Esophagus muscularis mucosa (tissue), 4 donors: Measurements from ENCODE around the gene INPP5B. TPM values are rescaled to one million over a fixed set of nuclear protein-coding genes. Genes with fewer than 3 reads are reported as not detected.

Experiments
- DNase-seq: peaks from one replicate; pipeline ENCODE4 v3.0.0-alpha.2; 2017; ENCODE audit errors: extremely low spot score
- H3K27ac ChIP-seq, 4 donors: fragments of 200-600 bp; sonication (generic); replicated peaks in 1 of 4; 1 replicate in 3 of 4; 2 replicates in 1 of 4; pipeline ENCODE4 v1.5.1; 2016 to 2019; ENCODE audit warnings: mild to moderate bottlenecking in 1 of 4
- H3K27me3 ChIP-seq, 4 donors: fragments of 200-600 bp; sonication (generic); one replicate each; pipeline versions ENCODE4 v1.5.1 to v1.6.0; 2016 to 2019
- H3K36me3 ChIP-seq, 4 donors: fragments of 200-600 bp; sonication (generic); one replicate each; pipeline ENCODE4 v1.5.1; 2016 to 2019
- H3K4me1 ChIP-seq, 4 donors: fragments of 200-600 bp; sonication (generic); one replicate each; pipeline ENCODE4 v1.5.1; 2016 to 2019
- H3K4me3 ChIP-seq, 4 donors: fragments of 200-600 bp; sonication (generic); 1 replicate in 2 of 4; 2 replicates in 2 of 4; pipeline ENCODE4 v1.5.1; 2016 to 2019; ENCODE audit warnings: mild to moderate bottlenecking in 4 of 4, moderate library complexity in 1 of 4
- H3K9me3 ChIP-seq, 4 donors: fragments of 200-600 bp; sonication (generic); 1 replicate in 3 of 4; 2 replicates in 1 of 4; pipeline ENCODE4 v1.5.1; 2016 to 2019
- CTCF ChIP-seq, 3 experiments: fragments of 200-600 bp in 2 of 3; fragments of 450-650 bp in 1 of 3; sonication (generic) in 2 of 3; IDR thresholded peaks; one replicate each; pipeline ENCODE4 v1.5.1; 2017 to 2019; ENCODE audit warnings: antibody characterized with exemption in 3 of 3, mild to moderate bottlenecking in 2 of 3, moderate library complexity in 1 of 3
- EP300 ChIP-seq: sonication (generic); formaldehyde crosslinking; IDR thresholded peaks from one replicate; pipeline ENCODE4 v1.6.1; 2017; ENCODE audit warnings: antibody characterized with exemption
- POLR2A ChIP-seq: fragments of 450-650 bp; IDR thresholded peaks from one replicate; pipeline ENCODE4 v1.6.1; 2017; ENCODE audit warnings: antibody characterized with exemption, moderate library complexity, mild to moderate bottlenecking, low read depth
- POLR2AphosphoS5 ChIP-seq, 2 donors: sonication (generic); formaldehyde crosslinking; IDR thresholded peaks; one replicate each; pipeline ENCODE4 v1.6.1; 2017; ENCODE audit warnings: antibody characterized with exemption in 2 of 2
- WGBS: methylation state at CpG from one replicate; pipeline ENCODE4 v1.1.5; 2018; 5-methylcytosine and 5-hydroxymethylcytosine counted together
- intact Hi-C: fragments of 100-400 bp; cut with DNase I; formaldehyde crosslinking; loops from one replicate; pipeline ENCODE4 v1.15.1; 2023
- total RNA-seq, 4 donors: library from RNA; depleted of rRNA; stranded (reverse); fragments of >200 nt; gene quantifications; one replicate each; pipeline versions ENCODE4 v1.1.0 to v1.2.1, GENCODE V29; 2016

INPP5B gene
- total RNA-seq, 4 donors from 2014 or later, result 31.1 to 38.9 (median 36.8) TPM

DNA sequence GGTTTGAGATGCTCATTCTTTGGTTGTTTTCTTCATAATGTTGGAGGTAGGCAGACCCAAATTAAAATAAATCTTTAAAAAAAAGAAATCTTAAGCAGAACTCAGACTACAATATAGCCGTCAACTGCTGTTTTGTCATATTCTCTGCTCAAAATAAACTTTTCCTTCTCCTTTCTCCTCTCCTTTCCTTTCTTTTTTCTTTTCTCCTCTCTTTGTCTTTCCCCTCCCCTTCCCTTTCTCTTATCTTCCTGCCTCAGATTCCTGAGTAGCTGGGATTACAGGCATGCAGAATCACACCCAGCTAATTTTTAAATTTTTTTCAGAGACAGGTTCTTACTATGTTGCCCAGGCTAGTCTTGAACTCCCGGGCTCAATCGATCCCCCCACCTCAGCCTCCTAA lies 62.7 kb downstream of the INPP5B start:
- Histone ChIP-seq H3K4me3 (no peak overlapping the region), H3K4me1 (no peaks in the 10 kb centered on the region), H3K36me3 (peaks cover 86 to 100% (median 99%) of the 10 kb centered on the region in 4 donors), H3K27ac (no peak overlapping the region), H3K27me3 (no peaks in the 10 kb centered on the region), H3K9me3 (no peaks in the 10 kb centered on the region)
- DNase-seq, result no peak
- intact Hi-C loops, result loop anchor here (10.0 kb wide), 1 partner anchor 91 kb away; no protein-coding TSS in a partner anchor
- 88% methylated on average over 3 of the region's 3 CpGs for WGBS
- TF ChIP-seq POLR2A, result no peak
- no peak for TF ChIP-seq POLR2AphosphoS5 (IDR thresholded peaks at IDR 0.05)
- no peak for TF ChIP-seq EP300
- TF ChIP-seq CTCF (IDR thresholded peaks at IDR 0.05), result no peak

GRCh38 chr1:37883671-37884070 lies 63.2 kb downstream of the INPP5B start:
- Histone ChIP-seq H3K36me3 (peaks cover 86 to 100% (median 99%) of the 10 kb centered on the region in 4 donors), H3K27me3 (no peaks in the 10 kb centered on the region), H3K9me3 (no peaks in the 10 kb centered on the region), H3K4me1 (no peaks in the 10 kb centered on the region), H3K4me3 (no peak overlapping the region), H3K27ac (no peak overlapping the region)
- no peak for TF ChIP-seq POLR2AphosphoS5 (IDR thresholded peaks at IDR 0.05)
- TF ChIP-seq CTCF (IDR thresholded peaks at IDR 0.05), result no peak
- TF ChIP-seq POLR2A, result no peak
- TF ChIP-seq EP300, result no peak
- no peak for DNase-seq
- intact Hi-C loops, result loop anchor here (10.0 kb wide), 1 partner anchor 91 kb away; no protein-coding TSS in a partner anchor
- WGBS, result 68% methylated on average over 5 of the region's 5 CpGs

DNA sequence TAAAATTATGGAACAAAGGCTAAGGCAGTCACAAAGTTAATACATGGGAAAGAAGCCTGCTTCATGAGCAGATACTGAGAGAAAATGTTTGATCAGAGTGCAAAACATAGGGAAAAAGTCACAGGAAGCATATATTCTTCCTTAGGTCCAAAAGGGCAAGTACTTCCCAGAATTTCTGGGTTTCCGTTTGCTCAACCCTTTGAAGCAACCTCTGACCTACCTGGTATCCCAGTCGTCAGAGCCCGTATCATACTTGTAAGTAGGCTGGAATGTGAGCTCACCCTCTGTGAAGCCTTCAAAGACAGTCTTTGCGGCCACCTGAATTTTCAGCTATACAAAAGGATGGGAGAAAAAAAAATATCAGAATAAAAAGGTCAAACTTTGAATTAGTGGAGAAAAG lies 67.0 kb downstream of the INPP5B start:
- H3K4me3 ChIP-seq, result no peak overlapping the region
- 90% methylated on average over 4 of the region's 4 CpGs for WGBS
- TF ChIP-seq POLR2AphosphoS5 (IDR thresholded peaks at IDR 0.05) (no peak), CTCF (IDR thresholded peaks at IDR 0.05) (no peak), POLR2A (no peak), EP300 (no peak)
- H3K36me3 ChIP-seq, result peaks cover 80 to 100% (median 96%) of the 10 kb centered on the region in 4 donors
- H3K27me3 ChIP-seq, result no peaks in the 10 kb centered on the region
- DNase-seq, result no peak
- intact Hi-C loops, result loop anchor here (10.0 kb wide), 1 partner anchor 95 kb away; no protein-coding TSS in a partner anchor
- H3K9me3 ChIP-seq, result no peaks in the 10 kb centered on the region
- no peak overlapping the region for H3K27ac ChIP-seq
- no peaks in the 10 kb centered on the region for H3K4me1 ChIP-seq

DNA sequence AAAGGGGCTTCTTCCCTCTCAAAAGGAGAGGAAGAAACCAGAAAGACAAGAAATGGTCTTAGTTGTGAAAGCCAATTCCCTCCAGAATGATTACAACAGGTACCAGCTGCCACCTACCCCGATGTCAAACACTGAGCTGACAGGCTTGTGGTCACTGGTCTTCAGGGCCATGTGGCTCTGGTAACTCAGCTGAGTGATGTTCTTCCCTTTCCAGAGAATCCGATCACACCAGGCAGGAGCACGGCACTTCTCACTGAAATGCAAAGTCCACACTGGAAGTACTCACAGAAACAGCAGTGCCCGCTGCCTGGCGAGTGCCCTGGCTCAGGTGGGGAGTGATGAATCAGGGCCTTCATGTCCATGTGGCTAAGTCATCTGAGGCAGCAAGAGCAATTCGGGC lies 68.8 kb downstream of the INPP5B start:
- TF ChIP-seq POLR2AphosphoS5 (IDR thresholded peaks at IDR 0.05), result no peak
- TF ChIP-seq EP300, result no peak
- intact Hi-C loops, result no loop called here
- Histone ChIP-seq H3K27me3 (no peaks in the 10 kb centered on the region), H3K4me3 (no peak overlapping the region), H3K36me3 (peaks cover 90 to 100% (median 97%) of the 10 kb centered on the region in 4 donors), H3K27ac (no peak overlapping the region), H3K4me1 (no peaks in the 10 kb centered on the region), H3K9me3 (no peaks in the 10 kb centered on the region)
- 87% methylated on average over 6 of the region's 6 CpGs for WGBS
- no peak for DNase-seq

- intact Hi-C loops, result no loop called here
- DNase-seq, result no peak
- no peaks in the 10 kb centered on the region for H3K27me3 ChIP-seq
- H3K4me3 ChIP-seq, result no peak overlapping the region
- 100% methylated on average over 1 of the region's 1 CpG for WGBS
- H3K36me3 ChIP-seq, result peaks cover 85 to 98% (median 96%) of the 10 kb centered on the region in 4 donors
- no peak overlapping the region for H3K27ac ChIP-seq
- H3K9me3 ChIP-seq, result no peaks in the 10 kb centered on the region
- TF ChIP-seq CTCF (IDR thresholded peaks at IDR 0.05) (no peak), EP300 (no peak), POLR2A (no peak), POLR2AphosphoS5 (IDR thresholded peaks at IDR 0.05) (no peak)
- no peaks in the 10 kb centered on the region for H3K4me1 ChIP-seq
These were observed 71.0 kb downstream of the INPP5B start for GRCh38 chr1:37875833-37876232.
